Coronary artery (tissue), 2 donors: ENCODE data around the gene INPP5E.

Experiments
- DNase-seq: peaks from one replicate; pipeline ENCODE4 v3.0.0-alpha.2; 2017; ENCODE audit warnings: low spot score
- H3K27ac ChIP-seq, 2 donors: fragments of 200-600 bp; sonication (generic); one replicate each; pipeline ENCODE4 v1.5.1; 2016 to 2019
- H3K4me3 ChIP-seq: fragments of 200-600 bp; sonication (generic); 2 replicates; pipeline ENCODE4 v1.5.1; 2016; ENCODE audit warnings: mild to moderate bottlenecking, moderate library complexity
- CTCF ChIP-seq: fragments of 200-600 bp; sonication (generic); IDR thresholded peaks from one replicate; pipeline ENCODE4 v1.5.1; 2019; ENCODE audit warnings: antibody characterized with exemption

The INPP5E gene

GRCh38 chr9:136402067-136402466, 37.6 kb downstream of the INPP5E start:
- no peak overlapping the region for H3K27ac ChIP-seq
- DNase-seq = no peak
- no peak overlapping the region for H3K4me3 ChIP-seq
- TF ChIP-seq CTCF = no peak

GRCh38 chr9:136401173-136401922, 38.3 kb downstream of the INPP5E start:
- no peak for DNase-seq
- Histone ChIP-seq H3K4me3 (no peak overlapping the region), H3K27ac (no peak overlapping the region)
- no peak for TF ChIP-seq CTCF

GRCh38 chr9:136400038-136400834, 39.4 kb downstream of the INPP5E start, which contains the start of gene SNAPC4:
TSS of gene SNAPC4 (minus strand) at chr9:136400170. CDS start at chr9:136398428, 1,742 bp downstream.
- DNase-seq = peak; percentile 88
- Histone ChIP-seq H3K4me3 (peak within 1 kb of the TSS; percentile 99), H3K27ac (peak within 1 kb of the TSS; percentile 41 to 64)
- TF ChIP-seq CTCF = peak; percentile 82

- peak overlapping the region in 1 of 2 donors; percentile 64 for H3K27ac ChIP-seq
- H3K4me3 ChIP-seq = peak overlapping the region; percentile 99
- DNase-seq = no peak
- TF ChIP-seq CTCF = no peak
Observed at GRCh38 chr9:136399176-136400037, 40.2 kb downstream of the INPP5E start.

- no peak for DNase-seq
- no peak overlapping the region for H3K4me3 ChIP-seq
- no peak for TF ChIP-seq CTCF
- no peak overlapping the region for H3K27ac ChIP-seq
Observed at GRCh38 chr9:136398286-136398685, 41.4 kb downstream of the INPP5E start.

GRCh38 chr9:136397643-136398042, 42.0 kb downstream of the INPP5E start:
- TF ChIP-seq CTCF = no peak
- H3K27ac ChIP-seq = no peak overlapping the region
- H3K4me3 ChIP-seq = no peak overlapping the region
- no peak for DNase-seq
